ENCODE measurements around the gene PDE1A.
"Not testable (repeated sequence)": the region's sequence is repeated elsewhere in the genome, so short reads cannot be mapped to it uniquely, and the experiment has no call there.

PDE1A gene

DNA sequence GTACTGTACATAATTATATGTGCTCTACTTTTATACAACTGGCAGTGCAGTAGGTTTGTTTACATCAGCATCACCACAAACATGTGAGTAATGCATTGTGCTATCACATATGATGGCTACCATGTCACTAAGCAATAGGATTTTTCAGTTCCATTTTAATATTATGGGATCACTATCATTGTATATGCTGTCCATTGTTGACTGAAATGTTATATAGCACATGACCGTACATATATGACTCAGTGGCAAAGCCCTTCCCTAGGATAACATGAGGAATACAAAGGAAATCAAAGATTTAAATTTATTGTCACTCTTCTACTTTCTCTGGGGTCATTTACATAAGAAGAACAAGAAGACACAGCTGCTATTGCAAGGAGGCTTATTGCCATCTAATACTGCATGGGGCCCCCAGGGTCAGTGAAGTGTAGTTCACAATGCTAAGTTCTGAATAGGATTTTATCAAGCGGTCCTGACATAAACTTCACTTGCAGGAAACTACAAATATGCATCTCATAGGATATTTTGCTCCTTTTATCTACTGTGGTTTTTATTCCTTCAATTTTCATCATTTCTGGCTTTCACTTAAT is 21.8 kb downstream of the PDE1A start:
- DNase-seq, result no peak

DNA sequence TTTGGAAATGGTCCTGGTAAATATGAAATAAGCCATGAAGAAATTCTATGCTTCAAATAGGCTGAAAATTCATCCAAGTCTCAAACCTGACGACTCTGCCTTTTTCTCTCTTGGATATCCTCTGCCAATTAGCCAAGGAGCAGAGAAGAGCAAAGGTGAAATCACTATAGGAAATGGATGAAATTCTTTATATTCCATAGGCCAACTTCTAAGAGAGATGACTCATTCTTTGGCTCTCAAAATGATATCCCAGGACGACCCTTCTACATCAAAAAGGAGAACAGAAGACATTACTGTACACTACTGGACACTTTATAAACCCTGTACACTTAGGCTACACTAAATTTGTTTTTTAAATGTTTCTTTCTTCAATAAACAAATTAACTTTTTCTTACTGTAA is 22.7 kb downstream of the PDE1A start:
- no peak for DNase-seq

DNA sequence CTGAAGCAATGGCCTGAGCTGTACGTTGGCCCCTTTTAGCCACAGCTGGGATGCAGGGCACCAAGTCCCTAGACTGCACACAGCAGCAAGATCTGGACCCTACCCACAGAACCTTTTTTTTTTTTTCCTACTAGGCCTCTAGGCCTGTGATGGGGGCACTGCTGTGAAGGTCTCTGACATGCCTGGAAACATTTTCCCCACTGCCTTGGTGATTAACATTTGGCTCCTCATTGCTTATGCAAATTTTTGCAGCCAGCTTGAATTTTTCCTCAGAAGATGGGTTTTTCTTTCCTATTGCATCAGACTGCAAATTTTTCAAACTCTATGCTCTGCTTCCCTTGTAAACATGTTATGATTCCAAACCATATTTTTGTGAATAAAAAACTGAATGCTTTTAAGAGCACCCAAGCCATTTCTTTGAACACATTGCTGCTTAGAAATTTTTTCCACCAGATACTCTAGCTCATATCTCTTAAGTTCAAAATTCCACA is 33.5 kb downstream of the PDE1A start:
- DNase-seq, result no peak

DNA sequence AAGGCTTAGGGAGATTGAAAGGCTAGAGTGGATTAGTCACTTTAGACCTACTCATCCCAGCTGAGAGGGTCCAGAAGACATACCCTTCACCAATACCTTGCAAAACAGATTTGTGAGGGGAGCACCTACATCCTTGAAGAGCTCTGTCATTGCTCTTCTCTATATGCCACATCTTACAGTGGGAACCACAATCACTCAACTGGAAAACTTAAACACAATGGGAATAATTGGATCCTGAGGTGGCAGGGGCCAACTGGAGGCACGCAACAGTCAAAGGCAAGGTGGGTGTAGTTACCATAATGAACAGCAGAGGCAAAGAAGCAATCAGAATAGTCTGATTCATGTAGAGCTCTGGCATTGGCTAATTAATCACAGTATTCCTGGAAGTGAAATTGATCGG is 35.4 kb downstream of the PDE1A start:
- no peak for DNase-seq

DNA sequence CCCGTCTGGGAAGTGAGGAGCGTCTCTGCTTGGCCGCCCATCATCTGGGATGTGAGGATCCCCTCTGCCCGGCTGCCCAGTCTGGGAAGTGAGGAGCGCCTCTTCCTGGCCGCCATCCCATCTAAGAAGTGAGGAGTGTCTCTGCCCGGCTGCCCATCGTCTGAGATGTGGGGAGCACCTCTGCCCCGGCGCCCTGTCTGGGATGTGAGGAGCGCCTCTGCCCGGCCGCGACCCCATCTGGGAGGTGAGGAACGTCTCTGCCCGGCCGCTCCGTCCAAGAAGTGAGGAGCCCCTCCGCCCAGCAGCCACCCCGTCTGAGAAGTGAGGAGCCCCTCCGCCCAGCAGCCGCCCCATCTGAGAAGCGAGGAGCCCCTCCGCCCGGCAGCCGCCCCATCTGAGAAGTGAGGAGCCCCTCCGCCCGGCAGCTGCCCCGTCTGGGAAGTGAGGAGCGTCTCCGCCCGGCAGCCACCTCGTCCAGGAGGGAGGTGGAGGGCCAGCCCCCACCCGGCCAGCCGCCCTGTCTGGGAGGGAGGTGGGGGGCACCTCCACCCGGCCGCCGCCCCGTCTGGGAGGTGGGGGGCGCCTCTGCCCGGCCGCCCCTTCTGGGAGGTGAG is 40.5 kb downstream of the PDE1A start:
- not testable (repeated sequence) for DNase-seq

DNA sequence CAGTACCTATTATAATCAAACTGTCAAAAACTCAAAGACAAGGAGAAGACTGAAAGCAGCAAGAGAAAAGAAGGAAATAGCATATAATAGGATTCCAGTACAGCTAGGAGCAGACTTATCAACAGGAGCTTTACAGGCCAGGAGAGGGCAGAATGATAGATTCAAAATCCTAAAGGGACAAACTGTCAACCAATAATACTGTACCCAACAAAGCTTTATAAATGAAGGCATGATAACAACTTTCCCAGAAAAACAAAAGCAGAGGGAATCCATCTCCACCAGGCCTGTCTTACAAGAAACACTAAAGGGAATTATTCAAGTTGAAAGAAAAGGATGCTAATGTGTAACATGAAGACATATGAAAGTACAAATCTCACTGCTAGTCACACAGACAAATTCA is 42.0 kb downstream of the PDE1A start:
- no peak for DNase-seq

DNA sequence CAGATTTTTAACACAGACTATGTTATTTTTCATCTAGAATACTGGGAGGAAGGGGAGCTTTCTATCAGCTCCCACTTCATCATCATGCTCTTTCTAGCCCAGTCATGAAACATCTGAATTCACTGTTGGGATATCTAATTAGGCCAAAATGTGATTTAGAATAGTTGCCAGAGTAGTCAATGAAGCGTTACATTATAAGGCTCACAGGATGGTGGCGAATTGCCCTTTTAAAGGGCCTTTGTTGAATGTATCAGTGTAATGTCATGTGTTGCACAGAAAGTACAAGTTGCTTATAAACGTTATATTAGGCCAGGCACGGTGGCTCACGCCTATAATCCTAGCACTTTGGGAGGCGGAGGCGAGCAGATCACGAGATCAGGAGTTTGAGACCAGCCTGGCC is 45.6 kb downstream of the PDE1A start:
- no peak for DNase-seq

DNA sequence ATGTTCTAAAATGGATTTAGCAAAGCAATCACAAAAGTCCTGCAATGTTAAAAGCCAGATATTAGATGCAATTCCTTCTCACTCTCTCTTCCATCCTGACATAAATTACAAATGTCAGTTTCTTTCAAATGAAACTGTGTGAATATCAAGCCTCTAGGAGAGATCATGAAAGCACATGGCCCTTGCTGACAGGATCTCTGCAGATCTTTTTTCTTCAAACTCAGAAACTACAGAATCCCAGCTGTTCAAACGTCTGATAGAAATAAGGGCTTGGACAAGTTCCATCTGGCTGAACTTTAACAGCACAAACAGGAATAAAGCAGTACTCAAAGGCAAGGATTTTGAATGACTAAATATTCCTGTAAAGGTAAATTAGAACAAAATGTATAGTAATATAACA is 47.6 kb downstream of the PDE1A start:
- DNase-seq, result no peak

DNA sequence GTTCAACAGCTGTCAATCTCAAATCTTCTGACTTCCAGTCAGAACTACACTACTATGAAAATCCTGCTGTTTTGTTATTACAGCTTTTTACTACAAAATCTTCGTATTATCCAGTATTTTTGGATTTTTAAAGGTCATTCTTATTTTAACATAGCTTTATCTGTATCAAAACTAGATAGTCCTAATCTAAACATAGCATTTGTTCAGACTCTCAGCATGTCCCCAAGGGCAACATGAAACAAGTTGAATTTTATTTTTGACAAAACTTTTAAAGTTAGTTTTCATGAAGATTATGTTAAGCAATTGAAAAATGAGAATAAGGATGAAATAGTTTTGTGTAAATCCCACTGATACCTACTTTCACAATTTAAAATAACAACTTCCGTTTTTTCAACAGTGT is 48.1 kb downstream of the PDE1A start:
- no peak for DNase-seq

DNA sequence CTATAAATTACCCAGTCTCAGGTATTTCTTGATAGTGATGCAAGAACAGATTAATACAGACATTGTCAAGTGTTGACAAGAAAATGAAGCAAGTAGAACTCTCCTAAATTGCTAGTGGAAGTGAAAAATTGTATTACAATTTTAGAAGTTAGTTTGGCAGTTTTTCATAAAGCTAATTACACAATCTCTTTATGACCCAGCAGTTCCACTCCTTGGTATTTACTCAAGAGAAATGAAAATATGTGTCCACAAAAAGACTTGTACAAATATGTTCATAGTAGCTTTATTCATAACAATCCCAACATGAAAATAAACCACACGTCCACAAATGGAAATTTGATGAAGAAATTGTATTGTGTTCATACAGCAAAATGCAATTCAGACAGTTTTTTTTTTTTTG is 49.4 kb downstream of the PDE1A start:
- DNase-seq, result no peak

DNA sequence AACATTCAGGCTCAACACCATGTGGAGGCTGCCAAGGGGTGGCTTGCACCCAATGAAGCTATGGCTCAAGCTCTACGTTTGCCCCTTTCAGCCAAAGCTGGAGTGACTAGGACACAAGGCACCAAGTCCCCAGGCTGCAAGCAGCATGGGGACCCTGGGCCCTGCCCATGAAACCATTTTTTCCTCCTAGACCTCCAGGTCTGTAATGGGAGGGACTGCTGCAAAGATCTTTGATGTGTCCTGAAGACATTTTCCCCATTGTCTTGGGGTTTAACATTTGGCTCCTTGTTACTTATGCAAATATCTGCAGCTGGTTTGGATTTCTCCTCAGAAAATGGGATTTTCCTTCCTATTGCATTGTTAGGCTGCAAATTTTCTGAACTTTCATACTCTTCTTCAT is 51.0 kb downstream of the PDE1A start:
- no peak for DNase-seq

DNA sequence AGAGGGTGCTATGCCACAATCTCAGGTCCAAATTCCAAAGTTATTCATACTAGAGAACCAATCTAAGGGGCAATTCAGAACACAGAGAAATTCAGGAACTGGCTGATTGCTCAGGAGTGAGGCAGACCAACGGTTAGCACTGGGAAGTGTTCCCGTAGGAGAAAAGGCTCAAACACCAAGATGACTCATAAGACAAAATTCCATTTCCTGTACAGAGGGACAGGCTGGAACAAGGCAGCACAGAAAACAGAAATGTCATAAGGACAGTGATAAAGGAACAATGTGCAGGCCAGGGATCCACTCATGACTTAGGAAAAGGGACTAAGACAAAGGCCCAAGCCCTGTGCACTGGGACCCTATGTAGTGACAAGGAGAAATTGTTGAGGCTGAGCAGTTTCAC is 54.2 kb downstream of the PDE1A start:
- DNase-seq, result no peak

DNA sequence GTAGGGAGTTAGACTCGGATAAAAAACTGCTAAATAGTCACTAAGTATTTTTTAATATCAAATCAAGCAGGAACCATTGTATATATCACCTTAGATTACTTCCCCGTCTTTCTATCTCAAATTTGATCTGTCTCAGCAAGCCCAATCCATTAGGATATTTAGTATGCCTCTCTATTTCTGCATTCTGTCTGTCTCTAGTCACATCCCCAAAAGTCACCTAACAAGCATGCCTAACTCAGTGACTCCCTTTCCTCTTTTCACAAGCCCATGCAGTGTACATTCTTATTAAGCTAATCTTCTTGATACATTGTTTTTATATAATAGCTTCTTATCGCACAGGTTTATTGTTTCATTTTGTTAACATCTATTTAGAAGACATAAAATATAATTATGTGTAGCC is 57.8 kb downstream of the PDE1A start:
- DNase-seq, result no peak

DNA sequence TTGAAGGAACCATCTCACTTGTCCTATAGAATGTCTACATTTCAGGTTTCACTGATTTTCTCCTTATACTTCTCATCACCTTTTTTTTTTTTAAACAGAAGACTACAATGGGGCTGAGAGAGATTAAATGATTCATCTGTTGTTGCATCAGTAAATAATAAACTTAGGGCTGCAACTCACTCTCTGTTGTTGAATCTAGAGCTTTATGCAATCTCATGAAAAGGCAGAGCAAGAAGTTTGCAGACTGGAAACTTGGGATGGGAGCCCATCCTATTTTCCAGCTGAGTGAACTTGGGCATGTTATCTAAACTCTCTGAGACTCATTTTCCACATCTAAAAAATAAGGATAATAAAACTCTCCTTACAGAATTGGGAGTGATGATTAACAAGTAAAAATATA is 58.4 kb downstream of the PDE1A start:
- DNase-seq, result no peak

DNA sequence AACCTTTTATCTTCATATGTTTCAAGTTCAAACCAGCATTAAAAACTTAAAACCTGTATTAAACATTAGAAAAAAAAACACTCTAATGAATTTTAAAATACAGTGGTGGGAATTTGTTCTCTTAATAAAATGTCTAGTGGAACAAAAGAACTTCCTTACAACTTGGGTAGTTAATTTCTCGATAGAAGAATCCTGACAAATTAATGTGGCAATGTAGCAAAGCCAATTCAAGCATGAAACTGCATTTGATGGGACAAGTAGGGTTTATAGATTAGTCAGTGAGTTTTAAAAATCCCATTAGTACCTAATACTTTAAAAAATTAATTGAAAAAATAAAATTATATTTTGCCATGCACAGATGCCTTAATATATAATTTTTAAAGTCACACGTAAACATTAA is 59.4 kb downstream of the PDE1A start:
- no peak for DNase-seq

DNA sequence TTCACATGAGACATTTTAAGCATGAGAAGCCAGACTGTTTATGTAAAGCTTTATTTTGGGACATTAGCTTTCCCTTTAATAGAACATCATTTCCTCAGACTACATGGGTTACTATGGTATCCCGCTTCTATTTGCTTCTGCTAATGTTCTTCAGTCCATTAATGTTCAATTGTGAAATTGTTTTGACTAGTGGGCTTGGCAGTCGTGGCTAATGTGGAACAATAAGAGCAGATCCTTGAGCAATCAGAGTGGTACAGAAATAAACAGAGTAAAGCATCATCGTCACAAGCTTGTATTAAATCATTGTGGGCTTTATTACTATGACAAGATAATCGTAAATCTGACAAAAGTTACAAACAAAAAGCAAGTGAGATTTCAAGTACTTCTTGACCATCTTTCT is 60.2 kb downstream of the PDE1A start:
- DNase-seq, result no peak

DNA sequence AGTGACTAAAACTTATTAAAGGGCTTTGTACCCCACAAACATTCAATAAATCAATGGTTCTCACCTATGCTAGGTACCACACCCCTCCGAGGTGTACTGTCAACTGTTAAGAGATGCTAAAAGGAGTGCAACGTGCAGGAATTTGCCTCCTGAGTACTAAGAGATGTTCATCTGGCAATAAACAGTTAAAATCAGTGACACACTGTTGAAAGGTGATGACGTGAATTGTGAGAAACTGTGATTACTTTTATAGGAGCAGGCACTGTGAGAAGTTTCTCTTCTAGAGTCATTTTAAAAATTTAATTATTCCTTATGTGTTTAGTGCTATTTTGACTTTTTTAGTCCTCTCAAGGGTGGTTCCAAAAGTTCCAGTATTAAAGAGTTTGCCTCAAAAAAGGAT is 61.0 kb downstream of the PDE1A start:
- no peak for DNase-seq

DNA sequence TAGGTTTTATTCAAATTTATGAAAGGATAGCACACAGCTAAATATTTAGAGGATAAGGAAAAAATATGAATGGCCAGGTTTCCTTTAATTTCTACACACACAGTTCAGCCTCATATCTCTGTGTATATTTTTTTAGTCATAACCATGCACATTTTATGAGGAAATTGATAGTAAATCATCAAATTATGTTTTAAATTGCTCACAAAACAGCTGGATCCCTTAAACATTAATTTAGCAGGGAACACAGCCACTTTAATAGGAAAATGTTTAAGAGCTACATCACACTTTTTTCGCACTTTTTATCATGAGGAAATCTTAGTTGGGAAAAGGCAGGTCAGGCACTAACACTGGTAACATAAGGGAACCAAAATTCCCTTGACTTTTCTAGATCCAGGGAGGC is 65.4 kb downstream of the PDE1A start:
- DNase-seq, result no peak

DNA sequence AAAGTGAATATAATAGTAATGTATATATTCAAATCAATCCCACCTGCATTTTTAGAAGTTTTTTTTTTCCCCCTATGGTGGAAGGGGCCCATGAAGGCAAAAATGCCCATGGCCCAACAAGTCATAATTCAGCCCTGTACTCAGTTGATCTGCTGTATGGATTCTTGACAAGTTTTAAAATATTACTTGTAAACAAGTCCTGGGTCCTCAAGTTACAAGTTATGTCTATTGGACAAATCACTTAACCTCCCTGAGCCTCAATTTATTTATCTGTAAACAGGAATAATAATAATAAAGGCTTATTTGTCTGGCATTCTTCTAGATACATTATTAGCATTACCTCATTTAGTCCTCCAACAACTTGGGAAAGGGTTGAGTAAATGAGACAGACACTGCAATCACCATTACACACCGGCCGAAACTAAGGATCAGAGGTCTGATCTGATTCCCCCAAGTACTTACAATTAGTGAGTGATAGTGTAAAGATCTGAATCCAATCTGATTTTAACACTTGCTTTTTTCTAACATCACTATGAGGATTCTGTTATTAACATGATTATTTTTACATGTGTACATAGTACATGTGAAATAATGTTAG is 66.1 kb downstream of the PDE1A start:
- no peak for DNase-seq

DNA sequence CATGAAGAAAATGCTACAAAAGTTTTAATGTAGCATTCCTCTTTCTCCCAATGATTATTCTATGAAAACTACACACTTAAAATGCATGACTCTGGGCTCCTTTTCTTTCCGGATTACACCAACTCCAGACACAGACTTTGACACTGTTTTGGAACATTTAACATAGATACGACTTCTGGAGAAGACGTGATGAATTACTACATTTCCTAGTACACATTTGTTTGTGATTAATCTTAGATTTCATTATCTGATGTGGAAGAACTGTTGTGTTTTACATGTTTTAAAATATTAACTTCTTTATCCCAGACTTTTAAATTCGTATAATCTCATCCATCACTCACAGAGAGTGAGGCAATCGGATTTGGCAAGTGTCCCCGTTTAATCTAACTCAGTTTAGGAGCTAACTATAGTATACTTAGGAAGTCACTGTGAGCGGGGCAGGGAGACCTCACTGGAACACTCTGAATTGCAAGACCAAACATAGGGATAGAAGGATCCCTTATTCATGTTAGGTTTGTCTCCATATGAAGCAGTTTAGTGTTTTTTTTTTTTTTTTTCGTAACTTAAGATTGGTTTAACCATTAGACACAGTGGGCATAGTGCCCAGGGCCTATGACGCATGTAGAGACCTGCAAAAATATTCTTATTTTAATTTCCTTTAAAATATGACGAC is 66.7 kb downstream of the PDE1A start:
- DNase-seq, result no peak

DNA sequence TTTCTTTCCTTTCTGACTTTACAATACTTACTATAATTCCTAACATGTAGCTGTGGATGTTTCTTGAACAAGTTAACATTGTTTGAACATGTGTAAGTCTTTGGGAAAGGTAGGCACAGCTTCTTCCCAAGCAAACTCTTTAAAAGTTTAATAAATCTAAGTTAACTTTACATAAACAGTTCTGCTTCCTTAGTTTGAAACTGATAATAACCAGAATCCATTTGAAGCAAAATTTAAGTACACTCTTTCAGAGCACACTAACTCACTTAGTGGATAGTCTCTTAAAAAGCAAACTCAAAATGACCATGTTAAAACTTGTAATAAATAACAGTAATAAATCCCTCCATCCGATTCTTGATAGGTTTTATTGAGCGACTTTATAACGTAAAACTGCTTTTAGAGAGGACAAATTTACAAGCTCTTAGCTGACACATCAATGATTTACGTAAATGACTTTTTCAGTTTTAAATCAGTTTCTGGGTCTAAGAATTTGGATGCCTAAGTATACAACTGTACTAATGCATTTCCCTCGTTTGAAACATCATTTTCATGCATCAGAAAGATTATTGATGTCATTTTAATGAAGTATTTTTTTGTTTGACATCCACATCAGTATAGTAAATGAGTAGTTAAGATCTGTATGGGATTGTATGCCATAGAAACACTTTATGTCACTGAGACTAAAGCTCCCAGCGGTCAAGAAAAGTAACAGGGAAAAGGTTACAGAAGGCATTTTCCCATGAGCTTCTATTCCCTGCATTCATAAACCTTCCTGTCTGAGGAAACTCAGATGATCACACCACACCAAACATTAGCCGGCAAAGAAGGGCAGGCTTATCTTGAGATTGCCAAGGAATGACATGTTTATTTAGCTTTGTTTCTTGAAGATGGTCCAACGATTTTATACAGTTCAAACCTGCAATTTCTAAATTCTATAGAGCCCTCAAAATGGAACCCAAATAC is 67.5 kb downstream of the PDE1A start:
- no peak for DNase-seq

DNA sequence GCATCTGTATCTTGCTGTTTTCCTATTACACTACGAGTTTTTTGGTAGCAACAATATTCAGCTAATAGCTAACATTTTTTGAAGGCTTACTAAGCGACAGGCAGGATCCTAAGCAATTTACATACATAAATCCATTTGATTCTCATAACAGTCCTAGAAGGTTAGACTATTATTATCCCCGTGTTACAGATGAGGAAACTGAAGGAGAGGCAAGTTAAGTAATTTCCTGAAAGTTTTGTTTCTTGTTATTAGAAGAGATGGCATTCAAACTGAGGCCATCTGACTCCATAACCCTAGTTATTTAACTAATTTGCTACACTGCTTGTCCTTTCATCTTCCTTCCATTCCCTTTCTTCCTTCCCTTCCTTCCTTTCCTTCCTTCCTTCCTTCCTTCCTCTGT is 68.2 kb downstream of the PDE1A start:
- DNase-seq, result no peak

DNA sequence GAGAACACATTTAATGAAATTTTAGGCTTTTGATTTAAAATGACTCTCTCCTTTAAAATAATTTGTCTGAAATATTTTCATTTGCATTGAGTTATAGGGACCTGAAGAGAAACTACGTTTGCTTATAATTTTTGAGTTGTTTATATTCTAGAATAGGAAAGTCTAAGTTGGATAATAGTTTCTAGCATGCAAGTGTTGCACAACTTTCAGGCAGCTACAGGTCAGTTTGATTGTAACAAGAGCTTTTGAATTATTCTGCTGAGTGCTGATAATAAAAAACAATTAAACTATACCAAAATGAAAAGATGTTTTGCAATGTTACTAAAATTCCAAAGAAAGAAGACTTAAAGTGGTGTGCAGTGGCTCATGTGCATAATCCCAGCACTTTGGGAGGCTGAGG is 71.0 kb downstream of the PDE1A start:
- DNase-seq, result no peak

Data from hematopoietic multipotent progenitor cell treated with erythropoietin and hydrocortisone succinate and interleukin-3 and kit ligand, for 8 days (in vitro differentiated cells).